Loucy (cell line): ENCODE results near the gene TMEM178B.

ENCODE experiments used
- H2AFZ ChIP-seq: fragments of 200-600 bp; sonication (generic); 2 replicates; pipeline ENCODE4 v1.6.0; 2016; ENCODE audit warnings: antibody characterized with exemption, mild to moderate bottlenecking, low read length, moderate library complexity
- H3F3A ChIP-seq: fragments of 200-600 bp; 2 replicates; pipeline ENCODE4 v1.6.0; 2016; ENCODE audit warnings: antibody characterized with exemption, low read depth, mild to moderate bottlenecking
- H3K27me3 ChIP-seq: fragments of 200-600 bp; sonication (generic); 2 replicates; pipeline ENCODE4 v1.6.1; 2014; ENCODE audit warnings: low read length, mild to moderate bottlenecking; ENCODE audit not compliant: insufficient read depth, poor library complexity, severe bottlenecking
- H3K36me3 ChIP-seq: fragments of 200-600 bp; sonication (generic); 2 replicates; pipeline ENCODE4 v1.6.1; 2016; ENCODE audit warnings: low read length; ENCODE audit not compliant: insufficient read depth
- H3K4me1 ChIP-seq: fragments of 200-600 bp; sonication (generic); 2 replicates; pipeline ENCODE4 v1.5.1; 2014; ENCODE audit warnings: low read length, mild to moderate bottlenecking; ENCODE audit not compliant: insufficient read depth, poor library complexity, severe bottlenecking
- H3K4me2 ChIP-seq: fragments of 200-600 bp; sonication (generic); 2 replicates; pipeline ENCODE4 v1.6.0; 2014; ENCODE audit warnings: antibody characterized with exemption, low read length, low read depth, mild to moderate bottlenecking; ENCODE audit not compliant: poor library complexity, severe bottlenecking
- H3K4me3 ChIP-seq: fragments of 200-600 bp; sonication (generic); 2 replicates; pipeline ENCODE4 v1.5.1; 2014; ENCODE audit warnings: low read length, mild to moderate bottlenecking, mixed read lengths; ENCODE audit not compliant: poor library complexity, severe bottlenecking
- H3K79me2 ChIP-seq: fragments of 200-600 bp; sonication (generic); 2 replicates; pipeline ENCODE4 v1.6.1; 2014; ENCODE audit warnings: low read length; ENCODE audit not compliant: insufficient read depth
- H3K9ac ChIP-seq: fragments of 200-600 bp; sonication (generic); 2 replicates; pipeline ENCODE4 v1.6.0; 2014; ENCODE audit warnings: mild to moderate bottlenecking, low read depth, low read length, moderate library complexity; ENCODE audit not compliant: poor library complexity, severe bottlenecking
- H3K9me2 ChIP-seq: fragments of 200-600 bp; sonication (generic); replicated peaks from 2 replicates; pipeline ENCODE4 v1.6.1; 2016; ENCODE audit warnings: low read depth, low read length, mixed read lengths
- H3K9me3 ChIP-seq: fragments of 200-600 bp; sonication (generic); 2 replicates; pipeline ENCODE4 v1.6.1; 2014; ENCODE audit warnings: mild to moderate bottlenecking, antibody characterized with exemption, low read length, low read depth; ENCODE audit not compliant: insufficient read depth
- H4K20me1 ChIP-seq: fragments of 200-600 bp; sonication (generic); 2 replicates; pipeline ENCODE4 v1.6.0; 2014; ENCODE audit warnings: antibody characterized with exemption, low read length, mild to moderate bottlenecking; ENCODE audit not compliant: insufficient read depth, poor library complexity, severe bottlenecking
- CTCF ChIP-seq: fragments of 200-600 bp; sonication (generic); conservative IDR thresholded peaks from 2 replicates; pipeline ENCODE4 v1.5.1; 2014; ENCODE audit warnings: mild to moderate bottlenecking, antibody characterized with exemption, low read length
- EZH2phosphoT487 ChIP-seq: fragments of 200-600 bp; IDR thresholded peaks from 2 replicates; pipeline ENCODE4 v1.6.1; 2018; ENCODE audit warnings: antibody characterized with exemption, mild to moderate bottlenecking, moderate library complexity, borderline replicate concordance

Gene TMEM178B

DNA sequence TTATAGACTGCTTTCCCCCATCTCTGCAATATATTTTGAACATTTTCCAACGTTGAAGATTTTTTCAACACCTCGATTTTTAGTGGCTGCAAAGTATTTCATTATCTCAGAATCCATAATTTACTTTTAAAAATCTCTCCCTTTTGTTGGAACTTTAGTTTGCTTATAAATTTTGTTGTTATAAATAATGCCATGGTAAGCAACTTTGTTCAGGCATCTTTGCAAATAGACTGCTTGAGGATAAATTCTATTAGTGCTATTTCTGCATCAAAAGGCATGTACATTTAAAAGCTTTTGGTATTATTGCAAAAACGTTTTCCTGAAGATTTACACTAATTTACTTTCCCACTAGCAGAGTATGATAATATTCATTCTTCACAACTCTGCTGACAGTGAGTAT lies 79.4 kb downstream of the TMEM178B start:
- no peaks in the 10 kb centered on the region for H3K4me1 ChIP-seq
- H3K4me3 ChIP-seq: no peak overlapping the region
- no peak overlapping the region for H3K4me2 ChIP-seq
- no peaks in the 10 kb centered on the region for H3K27me3 ChIP-seq
- no peak overlapping the region for H2AFZ ChIP-seq
- H3K79me2 ChIP-seq: no peaks in the 10 kb centered on the region
- no peaks in the 10 kb centered on the region for H3K9me3 ChIP-seq
- no peak for TF ChIP-seq CTCF
- no peak for TF ChIP-seq EZH2phosphoT487
- no peaks in the 10 kb centered on the region for H3F3A ChIP-seq
- H4K20me1 ChIP-seq: no peaks in the 10 kb centered on the region
- no peaks in the 10 kb centered on the region for H3K9me2 ChIP-seq
- no peaks in the 10 kb centered on the region for H3K36me3 ChIP-seq
- H3K9ac ChIP-seq: no peak overlapping the region

DNA sequence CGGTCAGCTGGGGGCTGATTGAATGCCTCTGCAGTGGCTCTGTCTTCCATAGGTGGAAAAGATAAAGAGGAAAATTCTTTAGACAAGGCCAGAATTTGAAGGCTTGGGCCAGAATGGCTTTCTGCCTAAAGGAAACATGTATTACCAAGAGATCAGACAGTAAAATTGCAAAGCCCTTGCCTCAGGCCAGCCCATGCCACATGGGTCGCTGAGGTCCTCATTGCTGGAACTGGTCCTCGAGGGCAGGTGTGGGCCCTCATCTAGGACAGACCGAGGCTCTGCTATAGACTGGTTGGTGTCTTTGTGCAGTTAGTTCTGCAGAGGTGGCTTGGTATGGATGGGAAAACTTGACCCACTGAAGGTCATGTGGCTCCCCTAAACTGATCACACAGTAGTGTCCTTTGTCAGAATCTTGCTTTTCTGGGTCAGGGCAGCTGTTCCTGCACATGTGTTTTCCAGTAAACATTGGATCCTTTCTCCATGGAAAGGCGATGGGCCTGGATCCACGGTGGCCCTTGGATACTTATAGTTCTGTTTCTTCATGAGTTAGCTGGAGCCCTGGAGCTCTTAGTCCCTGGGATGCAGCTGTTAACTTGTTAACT lies 80.4 kb downstream of the TMEM178B start:
- TF ChIP-seq EZH2phosphoT487: no peak
- no peak for TF ChIP-seq CTCF
- Histone ChIP-seq H2AFZ (no peak overlapping the region), H3K27me3 (no peaks in the 10 kb centered on the region), H3K9me3 (no peaks in the 10 kb centered on the region), H3K79me2 (no peaks in the 10 kb centered on the region), H3F3A (no peaks in the 10 kb centered on the region), H3K4me3 (no peak overlapping the region), H3K4me2 (no peak overlapping the region), H3K9me2 (no peaks in the 10 kb centered on the region), H4K20me1 (no peaks in the 10 kb centered on the region), H3K36me3 (no peaks in the 10 kb centered on the region), H3K9ac (no peak overlapping the region), H3K4me1 (no peaks in the 10 kb centered on the region)

- Histone ChIP-seq H3K79me2 (no peaks in the 10 kb centered on the region), H3K27me3 (no peaks in the 10 kb centered on the region), H4K20me1 (no peaks in the 10 kb centered on the region), H3K9ac (no peak overlapping the region), H3K4me1 (no peaks in the 10 kb centered on the region), H3K9me2 (no peaks in the 10 kb centered on the region), H2AFZ (no peak overlapping the region), H3K9me3 (no peaks in the 10 kb centered on the region), H3K4me3 (no peak overlapping the region), H3F3A (no peaks in the 10 kb centered on the region), H3K36me3 (no peaks in the 10 kb centered on the region), H3K4me2 (no peak overlapping the region)
- TF ChIP-seq EZH2phosphoT487: no peak
- TF ChIP-seq CTCF: no peak
These were observed 82.5 kb downstream of the TMEM178B start for GRCh38 chr7:141156407-141156806.
